Stomach (tissue), 4 donors: ENCODE measurements around the gene POLR3B.

ENCODE experiments used
- EP300 ChIP-seq: sonication (generic); formaldehyde crosslinking; IDR thresholded peaks from one replicate; pipeline ENCODE4 v1.6.1; 2017; ENCODE audit warnings: antibody characterized with exemption
- POLR2A ChIP-seq, 4 donors: fragments of 450-650 bp; IDR thresholded peaks; one replicate each; pipeline ENCODE4 v1.6.1; 2016; ENCODE audit warnings: antibody characterized with exemption in 4 of 4, control low read depth in 2 of 4, mild to moderate bottlenecking in 1 of 4, moderate library complexity in 1 of 4
- POLR2AphosphoS5 ChIP-seq, 3 donors: sonication (generic); formaldehyde crosslinking; IDR thresholded peaks; one replicate each; pipeline ENCODE4 v1.6.1; 2016; ENCODE audit warnings: antibody characterized with exemption in 3 of 3
- TF ChIP-seq, protein P1 (sequence below), 7 experiments: fragments of 450-650 bp in 4 of 7; fragments of 200-600 bp in 3 of 7; sonication (generic) in 3 of 7; IDR thresholded peaks; one replicate each; pipeline ENCODE4 v1.5.1; 2016 to 2019; ENCODE audit warnings: antibody characterized with exemption in 7 of 7, control low read depth in 2 of 7, mild to moderate bottlenecking in 1 of 7

GRCh38 chr12:106429636-106430035, 72.1 kb downstream of the POLR3B start:
- TF ChIP-seq, protein P1, sequence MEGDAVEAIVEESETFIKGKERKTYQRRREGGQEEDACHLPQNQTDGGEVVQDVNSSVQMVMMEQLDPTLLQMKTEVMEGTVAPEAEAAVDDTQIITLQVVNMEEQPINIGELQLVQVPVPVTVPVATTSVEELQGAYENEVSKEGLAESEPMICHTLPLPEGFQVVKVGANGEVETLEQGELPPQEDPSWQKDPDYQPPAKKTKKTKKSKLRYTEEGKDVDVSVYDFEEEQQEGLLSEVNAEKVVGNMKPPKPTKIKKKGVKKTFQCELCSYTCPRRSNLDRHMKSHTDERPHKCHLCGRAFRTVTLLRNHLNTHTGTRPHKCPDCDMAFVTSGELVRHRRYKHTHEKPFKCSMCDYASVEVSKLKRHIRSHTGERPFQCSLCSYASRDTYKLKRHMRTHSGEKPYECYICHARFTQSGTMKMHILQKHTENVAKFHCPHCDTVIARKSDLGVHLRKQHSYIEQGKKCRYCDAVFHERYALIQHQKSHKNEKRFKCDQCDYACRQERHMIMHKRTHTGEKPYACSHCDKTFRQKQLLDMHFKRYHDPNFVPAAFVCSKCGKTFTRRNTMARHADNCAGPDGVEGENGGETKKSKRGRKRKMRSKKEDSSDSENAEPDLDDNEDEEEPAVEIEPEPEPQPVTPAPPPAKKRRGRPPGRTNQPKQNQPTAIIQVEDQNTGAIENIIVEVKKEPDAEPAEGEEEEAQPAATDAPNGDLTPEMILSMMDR (IDR thresholded peaks at IDR 0.05) = no peak
- TF ChIP-seq POLR2A (IDR thresholded peaks at IDR 0.05) (no peak), EP300 (no peak), POLR2AphosphoS5 (IDR thresholded peaks at IDR 0.05) (no peak)
